NCI-H1694 treated with DMSO at 0.1 percent for 48 hours (cell line): ENCODE data around the gene PHLDB3.
"Not testable (repeated sequence)": the region's sequence is repeated elsewhere in the genome, so short reads cannot be mapped to it uniquely, and the experiment has no call there.

ENCODE experiments used
- DNase-seq: peaks from one replicate; lab custom pipeline; 2025; lab: John Stamatoyannopoulos, UW

Gene PHLDB3

DNA sequence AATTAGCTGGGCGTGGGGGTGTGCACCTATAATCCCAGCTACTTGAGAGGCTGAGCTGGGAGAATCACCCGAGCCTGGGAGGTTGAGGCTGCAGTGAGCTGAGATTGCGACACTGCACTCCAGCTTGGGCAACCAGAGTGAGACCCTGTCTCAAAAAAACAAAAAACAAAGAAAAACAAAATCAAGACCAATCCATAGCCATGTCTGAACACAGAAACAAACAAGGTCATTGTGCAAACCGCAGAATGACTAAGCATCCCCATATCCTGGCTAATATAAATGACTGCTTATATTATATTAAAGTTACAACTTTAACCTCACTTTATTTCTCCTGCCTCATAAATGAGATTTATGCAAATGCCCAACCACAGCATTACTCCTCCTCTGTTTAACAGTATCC is 36.8 kb downstream of the PHLDB3 start:
- no peak for DNase-seq

GRCh38 chr19:43467276-43467675 is 37.3 kb downstream of the PHLDB3 start:
- no peak for DNase-seq

DNA sequence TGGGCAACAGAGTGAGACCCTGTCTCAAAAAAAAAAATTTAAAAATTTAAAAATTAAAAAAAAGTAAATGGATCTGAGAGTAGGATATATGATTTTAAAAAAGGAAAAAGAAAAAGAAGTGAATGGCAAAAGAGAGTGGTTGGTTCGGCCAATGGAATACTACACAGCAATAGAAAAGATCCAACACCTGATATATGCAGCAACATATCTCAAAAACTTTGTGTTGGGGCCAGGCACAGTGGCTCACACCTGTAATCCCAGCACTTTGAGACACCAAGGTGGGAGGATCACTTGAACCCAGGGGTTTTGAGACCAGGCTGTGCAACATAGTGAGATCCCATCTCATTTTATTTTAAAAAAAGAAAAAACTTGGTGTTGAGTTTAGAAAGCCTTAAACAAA is 37.8 kb downstream of the PHLDB3 start:
- DNase-seq, result no peak

GRCh38 chr19:43465468-43466120 is 39.0 kb downstream of the PHLDB3 start, which contains the start of gene LYPD3:
LYPD3 (minus strand) TSS chr19:43465608; CDS start chr19:43465571, 37 bp downstream.
- no peak for DNase-seq

DNA sequence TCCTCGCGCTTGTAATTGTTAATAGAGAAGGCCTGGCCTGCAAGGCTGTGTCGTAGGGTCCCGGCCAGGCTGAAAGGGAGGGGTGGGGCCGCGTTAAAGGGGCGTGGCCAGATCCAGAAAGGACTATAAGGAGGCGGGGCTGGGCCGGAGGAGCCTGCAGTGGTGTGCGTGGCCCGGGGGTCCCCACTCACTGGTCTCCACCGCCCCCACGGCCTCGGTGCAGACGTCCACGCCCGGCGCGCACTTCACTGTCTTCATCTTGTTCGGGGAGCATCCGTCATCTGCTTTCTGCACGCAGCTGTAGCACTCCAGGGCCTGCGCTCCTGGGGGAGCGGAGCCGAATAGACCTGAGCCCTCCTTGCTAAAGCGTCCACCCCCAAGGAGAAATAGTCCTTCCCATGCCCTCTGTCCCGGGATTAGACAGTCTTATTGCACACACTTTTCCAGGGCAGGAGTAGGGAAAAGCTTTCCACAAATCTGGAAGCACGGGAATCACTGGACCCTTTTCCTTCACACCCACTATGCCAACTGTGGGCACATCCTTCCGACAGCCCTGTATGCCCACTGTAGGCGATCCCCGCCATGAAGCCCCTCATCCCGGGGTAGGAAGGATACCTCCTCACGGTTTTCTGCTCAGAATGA is 40.3 kb downstream of the PHLDB3 start:
- no peak for DNase-seq

- DNase-seq, result peak; percentile 62
Observed at GRCh38 chr19:43463381-43464133, 41.0 kb downstream of the PHLDB3 start.

- DNase-seq, result no peak
Observed at GRCh38 chr19:43462785-43463380, 41.7 kb downstream of the PHLDB3 start.

GRCh38 chr19:43462383-43462782 is 42.2 kb downstream of the PHLDB3 start:
- DNase-seq, result no peak

GRCh38 chr19:43461303-43461702 is 43.2 kb downstream of the PHLDB3 start:
- DNase-seq, result no peak

- no peak for DNase-seq
Observed at GRCh38 chr19:43460362-43461016, 44.1 kb downstream of the PHLDB3 start.

DNA sequence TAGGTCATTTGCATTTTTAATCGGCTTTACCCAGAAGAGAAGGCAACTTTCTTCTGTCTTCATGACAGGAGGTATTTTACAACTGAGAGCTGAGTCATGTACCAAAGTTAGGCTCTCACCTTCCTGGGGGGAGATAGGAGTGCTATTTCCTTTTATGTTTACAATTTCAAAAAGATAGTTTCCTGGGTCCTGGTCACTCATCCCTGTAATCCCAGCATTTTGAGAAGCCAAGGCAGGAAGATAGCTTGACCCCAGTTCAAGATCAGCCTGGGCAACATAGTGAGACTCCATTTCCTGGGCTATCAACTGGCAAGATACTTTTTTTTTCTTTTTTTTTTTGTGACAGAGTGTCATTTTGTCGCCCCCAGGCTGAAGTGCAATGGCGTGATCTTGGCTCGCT is 46.7 kb downstream of the PHLDB3 start:
- DNase-seq, result no peak

GRCh38 chr19:43455321-43456113 is 49.0 kb downstream of the PHLDB3 start:
- no peak for DNase-seq

- DNase-seq, result no peak
Observed at GRCh38 chr19:43454031-43454430, 50.5 kb downstream of the PHLDB3 start.

- DNase-seq, result no peak
Observed at GRCh38 chr19:43452582-43452981, 52.0 kb downstream of the PHLDB3 start.

DNA sequence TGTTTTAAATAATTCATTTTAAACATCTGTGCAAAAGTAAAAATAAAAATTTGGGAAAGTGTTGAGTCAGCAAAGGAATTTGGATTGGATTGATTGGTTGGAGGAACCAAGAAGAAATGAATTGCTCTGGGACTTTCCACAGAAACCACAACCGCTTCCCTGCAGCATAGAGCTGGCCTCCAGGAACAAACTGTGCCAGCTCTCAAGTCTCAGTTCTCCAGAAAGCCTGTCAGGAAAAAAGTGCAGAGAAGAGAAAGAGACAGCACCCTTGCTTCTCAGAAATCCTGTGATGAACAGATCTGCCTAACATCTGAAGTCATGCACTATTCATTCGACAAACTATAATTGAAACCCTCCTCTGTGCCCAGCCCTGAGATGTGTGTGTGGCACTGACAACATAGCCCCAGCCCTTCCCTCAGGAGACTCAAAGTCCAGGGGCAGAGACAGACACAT is 54.0 kb downstream of the PHLDB3 start:
- DNase-seq, result no peak

DNA sequence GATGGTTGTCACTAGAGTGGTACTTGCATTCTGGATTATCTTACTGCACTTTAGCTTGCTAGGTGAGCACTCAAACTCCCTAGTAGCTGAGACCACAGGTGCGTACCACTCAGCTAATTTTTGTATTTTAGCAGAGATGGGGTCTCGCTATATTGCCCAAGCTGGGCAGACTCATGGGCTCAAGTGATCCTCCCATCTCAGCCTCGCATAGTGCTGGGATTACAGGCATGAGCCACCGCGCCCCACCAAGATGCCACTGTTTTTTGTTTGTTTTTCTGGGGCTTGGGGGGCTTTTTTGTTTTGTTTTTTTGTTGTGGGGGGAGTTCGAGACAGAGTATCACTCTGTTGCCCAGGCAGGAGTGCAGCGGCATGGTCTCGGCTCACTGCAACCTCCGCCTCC is 56.9 kb downstream of the PHLDB3 start:
- no peak for DNase-seq

DNA sequence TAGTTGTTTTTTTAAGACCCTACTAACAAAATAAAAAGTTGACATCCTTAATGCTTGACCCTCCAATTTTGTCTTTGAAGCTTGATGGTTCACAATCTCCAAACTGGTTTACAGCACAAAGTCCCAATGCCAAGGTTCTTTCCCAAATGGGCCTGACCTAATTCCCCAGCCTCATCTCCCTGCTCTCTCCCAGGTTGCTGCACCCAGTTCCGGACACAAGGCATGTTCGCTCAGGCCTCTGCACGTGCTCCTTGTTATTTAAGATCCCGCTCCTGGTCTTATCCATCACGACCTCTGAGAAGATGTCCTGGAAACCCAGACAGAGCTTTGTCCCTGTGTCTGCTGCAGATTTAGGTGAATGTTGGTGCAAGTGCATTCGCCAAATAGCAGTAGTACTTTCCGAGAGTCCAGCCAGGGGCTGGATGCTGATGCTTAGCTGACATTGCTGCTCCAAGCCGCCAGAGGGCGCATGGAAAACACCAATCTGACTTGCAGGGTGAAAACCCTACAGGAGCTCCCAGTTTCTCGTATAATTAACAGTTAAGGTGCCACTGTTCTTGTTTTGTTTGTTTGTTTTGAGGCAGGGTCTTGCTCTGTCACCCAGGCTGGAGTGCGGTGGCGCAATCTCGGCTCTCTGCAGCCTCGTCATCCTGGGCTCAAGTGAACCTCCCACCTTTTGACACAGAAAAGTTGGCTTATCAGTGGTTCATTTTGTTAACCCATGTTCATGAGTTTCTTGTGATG is 57.6 kb downstream of the PHLDB3 start:
- DNase-seq, result peak; percentile 58

DNA sequence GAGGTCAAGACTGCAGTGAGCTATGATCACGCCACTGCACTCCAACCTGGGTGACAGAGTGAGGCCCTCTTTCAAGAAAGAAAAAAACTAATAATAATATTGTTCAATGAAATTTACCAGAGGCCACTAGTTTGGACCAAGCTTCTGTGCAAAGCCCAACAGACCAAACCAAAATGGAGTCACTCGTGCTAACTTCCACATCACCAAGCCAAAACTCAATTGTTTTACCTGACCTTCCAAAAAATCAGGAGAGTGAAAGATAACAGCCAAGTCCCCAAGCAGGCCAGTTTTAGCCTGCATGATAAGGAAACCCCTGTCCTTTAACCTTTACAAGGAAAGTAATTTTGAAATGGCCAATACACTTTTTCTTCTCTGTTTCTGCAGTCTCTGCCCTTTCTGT is 59.1 kb downstream of the PHLDB3 start:
- DNase-seq, result no peak

DNA sequence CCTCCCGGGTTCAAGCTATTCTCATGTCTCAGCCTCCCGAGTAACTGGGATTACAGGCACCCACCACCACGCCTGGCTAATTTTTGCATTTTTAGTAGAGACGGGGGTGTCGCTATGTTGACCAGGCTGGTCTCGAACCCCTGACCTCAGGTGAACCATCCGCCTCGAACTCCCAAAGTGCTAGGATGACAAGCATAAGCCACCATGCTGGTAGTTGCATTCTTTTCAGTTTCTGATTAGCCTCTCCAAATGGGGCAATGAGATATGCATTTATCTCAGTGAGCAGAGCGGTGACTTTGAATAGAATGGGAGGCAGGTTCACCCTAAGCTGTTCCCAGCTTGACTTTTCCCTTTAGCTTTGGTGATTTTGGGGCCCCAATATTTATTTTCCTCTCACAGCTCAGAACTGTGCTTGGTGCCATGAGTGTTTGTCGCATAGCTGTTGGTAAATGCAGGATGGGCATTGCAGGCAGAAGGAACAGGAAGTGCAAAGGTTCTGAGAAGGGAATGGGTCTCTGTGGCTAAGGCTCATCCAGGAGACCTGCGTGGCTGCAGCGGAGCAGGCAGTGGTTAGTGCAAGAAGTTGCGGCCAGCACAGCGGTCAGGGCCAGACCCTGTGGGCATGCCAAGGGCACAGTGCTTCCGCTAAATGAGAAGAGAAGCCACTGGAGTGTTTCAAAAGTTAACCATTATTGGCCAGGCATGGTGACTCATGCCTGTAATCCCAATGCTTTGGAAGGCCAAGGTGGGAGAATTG is 59.8 kb downstream of the PHLDB3 start:
- DNase-seq, result no peak

GRCh38 chr19:43444091-43444490 is 60.5 kb downstream of the PHLDB3 start:
- DNase-seq, result not testable (repeated sequence)
